Lung (tissue), 12 donors: Measurements from ENCODE around the gene EFCAB11. TPM values are rescaled to one million over a fixed set of nuclear protein-coding genes. Genes with fewer than 3 reads are reported as not detected.

Experiments used
- ATAC-seq: fragments of 200-7000 bp; cut with Tn5 transposase; one replicate; pipeline ENCODE4 v1.9.1; 2020; ENCODE audit warnings: moderate number of reproducible peaks; ENCODE audit not compliant: insufficient read depth, low FRiP score
- DNase-seq, 3 donors: peaks; one replicate each; pipeline ENCODE4 v3.0.0-alpha.2; 2013 to 2017
- H3K27ac ChIP-seq, 2 donors: one replicate each; pipeline ENCODE4 v1.5.1; 2013; ENCODE audit warnings: mild to moderate bottlenecking in 2 of 2, moderate library complexity in 2 of 2, control low read depth in 1 of 2, inconsistent platforms in 1 of 2, low read depth in 1 of 2, low read length in 1 of 2
- H3K27me3 ChIP-seq, 3 donors: one replicate each; pipeline ENCODE4 v1.5.1; 2013; ENCODE audit warnings: low read length in 2 of 3; ENCODE audit not compliant: control insufficient read depth in 3 of 3, insufficient read depth in 3 of 3
- H3K36me3 ChIP-seq, 4 donors: one replicate each; pipeline ENCODE4 v1.5.1; 2013; ENCODE audit warnings: low read length in 4 of 4, mild to moderate bottlenecking in 1 of 4, moderate library complexity in 1 of 4; ENCODE audit not compliant: control insufficient read depth in 4 of 4, insufficient read depth in 4 of 4
- H3K4me1 ChIP-seq, 5 donors: one replicate each; pipeline ENCODE4 v1.5.1; 2013; ENCODE audit warnings: low read length in 5 of 5, mild to moderate bottlenecking in 2 of 5, moderate library complexity in 1 of 5; ENCODE audit not compliant: control insufficient read depth in 5 of 5, insufficient read depth in 5 of 5
- H3K4me3 ChIP-seq: one replicate; pipeline ENCODE4 v1.5.1; 2013; ENCODE audit warnings: mild to moderate bottlenecking, control low read depth, moderate library complexity
- H3K9ac ChIP-seq, 2 donors: one replicate each; pipeline ENCODE4 v1.5.1; 2013; ENCODE audit warnings: low read length in 2 of 2, control low read depth in 1 of 2; ENCODE audit not compliant: insufficient read depth in 1 of 2
- H3K9me3 ChIP-seq, 4 donors: one replicate each; pipeline ENCODE4 v1.5.1; 2013; ENCODE audit warnings: low read length in 3 of 4, mild to moderate bottlenecking in 1 of 4, moderate library complexity in 1 of 4; ENCODE audit not compliant: control insufficient read depth in 4 of 4, insufficient read depth in 3 of 4
- WGBS, 2 donors: extraction: QIAGEN DNeasy Blood & Tissue Kit; methylation state at CpG; one replicate each; pipeline ENCODE4 v1.1.7; 2013; 5-methylcytosine and 5-hydroxymethylcytosine counted together
- polyA plus RNA-seq, 2 donors: library from polyadenylated mRNA; stranded (reverse); fragments of 200-250 nt; gene quantifications; one replicate each; pipeline ENCODE4 v1.2.1, GENCODE V29; 2013
- total RNA-seq, 2 donors: library from RNA; depleted of rRNA in 1 of 2; stranded (reverse); fragments of >200 nt in 1 of 2; gene quantifications; one replicate each; pipeline ENCODE4 v1.2.1, GENCODE V29; 2014 to 2021
- TF ChIP-seq, protein P1 (sequence below): IDR thresholded peaks from 2 replicates; pipeline ENCODE4 v1.5.1; 2012; ENCODE audit warnings: mild to moderate bottlenecking; ENCODE audit errors: control extremely low read depth, extremely low read depth
- donor health status: control.
- donor health status: control.
- donor health status: Bipolar disorder and iron deficiency.
- donor health status: healthy.
- donor health status: DM: yes; HTN: yes; CAD: no.

The EFCAB11 gene
- total and polyA plus RNA-seq, 4 donors = 2.9 to 13.0 (median 6.1) TPM

DNA sequence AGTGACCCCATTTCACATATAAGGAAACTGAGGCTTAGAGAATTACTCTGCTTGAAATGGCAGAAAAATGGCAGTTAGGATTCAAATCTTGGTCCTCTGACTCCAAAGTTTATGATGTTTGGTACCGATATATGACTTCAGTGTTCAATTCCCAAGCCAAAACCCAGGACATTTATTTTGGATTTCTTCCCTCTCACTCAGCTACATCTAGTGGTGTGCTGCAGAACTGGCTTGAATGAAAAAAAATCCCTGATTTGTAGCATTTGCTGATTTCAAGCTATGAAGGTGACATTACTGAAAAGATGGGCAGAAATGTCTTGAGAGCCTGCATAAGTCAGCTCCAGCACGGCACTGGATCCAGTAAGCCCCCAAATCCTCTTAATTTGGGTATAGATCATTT lies 106.4 kb downstream of the EFCAB11 start:
- Histone ChIP-seq H3K9ac (no peak overlapping the region), H3K9me3 (no peaks in the 10 kb centered on the region), H3K4me1 (peaks cover 0 to 13% (median 6%) of the 10 kb centered on the region in 5 donors), H3K36me3 (no peaks in the 10 kb centered on the region), H3K27ac (no peak overlapping the region), H3K4me3 (no peak overlapping the region), H3K27me3 (no peaks in the 10 kb centered on the region)
- ATAC-seq (no peak), DNase-seq (peak in 2 of 3 donors; percentile 37 to 43)
- WGBS, 2 donors = 88 to 92% methylated on average over 2 of the region's 2 CpGs
- TF ChIP-seq, protein P1, sequence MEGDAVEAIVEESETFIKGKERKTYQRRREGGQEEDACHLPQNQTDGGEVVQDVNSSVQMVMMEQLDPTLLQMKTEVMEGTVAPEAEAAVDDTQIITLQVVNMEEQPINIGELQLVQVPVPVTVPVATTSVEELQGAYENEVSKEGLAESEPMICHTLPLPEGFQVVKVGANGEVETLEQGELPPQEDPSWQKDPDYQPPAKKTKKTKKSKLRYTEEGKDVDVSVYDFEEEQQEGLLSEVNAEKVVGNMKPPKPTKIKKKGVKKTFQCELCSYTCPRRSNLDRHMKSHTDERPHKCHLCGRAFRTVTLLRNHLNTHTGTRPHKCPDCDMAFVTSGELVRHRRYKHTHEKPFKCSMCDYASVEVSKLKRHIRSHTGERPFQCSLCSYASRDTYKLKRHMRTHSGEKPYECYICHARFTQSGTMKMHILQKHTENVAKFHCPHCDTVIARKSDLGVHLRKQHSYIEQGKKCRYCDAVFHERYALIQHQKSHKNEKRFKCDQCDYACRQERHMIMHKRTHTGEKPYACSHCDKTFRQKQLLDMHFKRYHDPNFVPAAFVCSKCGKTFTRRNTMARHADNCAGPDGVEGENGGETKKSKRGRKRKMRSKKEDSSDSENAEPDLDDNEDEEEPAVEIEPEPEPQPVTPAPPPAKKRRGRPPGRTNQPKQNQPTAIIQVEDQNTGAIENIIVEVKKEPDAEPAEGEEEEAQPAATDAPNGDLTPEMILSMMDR = no peak

DNA sequence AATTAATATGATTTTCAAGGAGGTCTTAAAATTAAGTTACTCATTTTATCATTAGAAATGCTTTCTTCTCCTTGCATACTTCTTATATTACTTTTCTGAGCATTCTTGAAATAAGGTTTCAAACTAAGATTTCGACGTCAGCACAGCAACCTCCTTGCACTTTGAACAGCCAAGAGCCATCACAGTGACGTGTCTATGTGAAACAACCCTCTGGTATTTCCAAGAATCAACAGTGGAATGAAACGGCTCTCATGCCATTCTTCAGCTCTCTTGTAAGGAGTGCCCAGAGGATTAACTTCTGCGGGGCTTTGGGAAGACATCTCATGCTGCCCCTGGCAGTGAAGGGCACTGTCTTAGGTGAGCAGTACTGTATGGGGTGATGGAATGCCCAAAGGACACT lies 109.2 kb downstream of the EFCAB11 start:
- WGBS, 2 donors = 68 to 81% methylated on average over 5 of the region's 5 CpGs
- DNase-seq (peak in 2 of 3 donors; percentile 32 to 34), ATAC-seq (no peak)
- Histone ChIP-seq H3K27me3 (no peaks in the 10 kb centered on the region), H3K36me3 (no peaks in the 10 kb centered on the region), H3K9ac (no peak overlapping the region), H3K4me3 (no peak overlapping the region), H3K4me1 (peaks cover 0 to 4% (median 0%) of the 10 kb centered on the region in 5 donors), H3K9me3 (no peaks in the 10 kb centered on the region), H3K27ac (no peak overlapping the region)
- TF ChIP-seq, protein P1 = no peak

DNA sequence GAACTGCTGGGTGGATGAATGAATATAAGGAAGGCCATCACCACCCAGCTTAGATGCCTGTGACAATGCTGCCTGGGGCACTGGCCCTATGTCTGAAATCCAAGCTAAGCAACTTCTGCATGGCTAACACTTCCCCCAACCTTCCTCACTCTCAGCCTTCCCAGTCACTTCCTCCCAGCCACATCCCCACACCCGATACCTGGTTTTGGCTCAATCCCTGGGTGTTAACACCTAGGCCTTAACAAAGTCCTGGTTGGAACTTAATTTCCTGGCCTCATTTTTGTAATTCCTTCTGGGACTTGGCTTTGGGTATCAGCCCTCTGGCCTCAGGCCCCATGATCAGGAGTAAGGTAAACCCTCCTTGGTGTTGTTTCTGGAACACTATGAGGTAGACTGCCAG lies 110.0 kb downstream of the EFCAB11 start:
- Histone ChIP-seq H3K9ac (no peak overlapping the region), H3K36me3 (no peaks in the 10 kb centered on the region), H3K4me1 (peaks cover 0 to 4% (median 0%) of the 10 kb centered on the region in 5 donors), H3K9me3 (no peaks in the 10 kb centered on the region), H3K4me3 (no peak overlapping the region), H3K27ac (no peak overlapping the region), H3K27me3 (no peaks in the 10 kb centered on the region)
- 46 to 75% methylated on average over 1 of the region's 1 CpG for WGBS, 2 donors
- DNase-seq (no peak), ATAC-seq (no peak)
- TF ChIP-seq, protein P1 = no peak

DNA sequence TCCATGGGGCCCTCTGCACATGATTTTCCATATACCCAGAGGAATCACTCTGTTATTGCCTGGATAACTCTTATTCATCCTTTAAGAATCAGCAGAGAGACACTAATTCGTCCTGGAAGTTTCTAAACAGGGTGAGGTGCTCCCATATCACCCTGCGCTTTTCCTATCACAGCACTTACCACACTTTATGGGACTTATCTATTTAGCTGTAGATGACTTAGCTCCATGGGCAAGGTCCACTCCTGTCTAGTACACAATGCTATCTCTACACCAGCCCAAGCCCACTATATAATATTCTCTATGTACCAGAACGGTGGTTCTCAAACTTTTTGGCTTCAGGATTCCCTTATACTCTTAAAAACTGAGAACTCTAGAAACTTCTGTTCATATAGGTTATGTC lies 111.7 kb downstream of the EFCAB11 start:
- H3K9ac ChIP-seq = no peak overlapping the region
- H3K27ac ChIP-seq = no peak overlapping the region
- TF ChIP-seq, protein P1 = no peak
- H3K36me3 ChIP-seq = no peaks in the 10 kb centered on the region
- ATAC-seq (no peak), DNase-seq (no peak)
- H3K4me1 ChIP-seq = peaks cover 0 to 4% (median 0%) of the 10 kb centered on the region in 5 donors
- peaks cover 0 to 4% (median 2%) of the 10 kb centered on the region in 4 donors for H3K9me3 ChIP-seq
- H3K4me3 ChIP-seq = no peak overlapping the region
- H3K27me3 ChIP-seq = no peaks in the 10 kb centered on the region
- WGBS, 2 donors = 93 to 98% methylated on average over 3 of the region's 3 CpGs
